DND-41 (cell line): ENCODE measurements around the gene FHAD1.

ENCODE experiments used
- ATAC-seq: fragments of 200-7000 bp; cut with Tn5 transposase; 3 replicates; pipeline ENCODE4 v1.9.1; 2021; ENCODE audit warnings: low read depth; ENCODE audit not compliant: insufficient read depth
- DNase-seq: peaks from one replicate; pipeline ENCODE4 v3.0.0-alpha.2; 2020
- H2AFZ ChIP-seq: 2 replicates; pipeline ENCODE4 v1.6.0; 2012; ENCODE audit warnings: low read depth, low read length
- H3K27ac ChIP-seq: 2 replicates; pipeline ENCODE4 v1.5.1; 2012; ENCODE audit warnings: low read length, inconsistent platforms
- H3K27me3 ChIP-seq: fragments of 200-600 bp; sonication (generic); 2 replicates; pipeline ENCODE4 v1.6.0; 2012; ENCODE audit warnings: low read length, mild to moderate bottlenecking, inconsistent platforms; ENCODE audit not compliant: insufficient read depth, poor library complexity
- H3K36me3 ChIP-seq: 2 replicates; pipeline ENCODE4 v1.5.1; 2012; ENCODE audit warnings: low read length, inconsistent platforms; ENCODE audit not compliant: insufficient read depth
- H3K4me1 ChIP-seq: 2 replicates; pipeline ENCODE4 v1.5.1; 2012; ENCODE audit warnings: mild to moderate bottlenecking, low read length; ENCODE audit not compliant: insufficient read depth
- H3K4me2 ChIP-seq: 2 replicates; pipeline ENCODE4 v1.6.0; 2012; ENCODE audit warnings: mild to moderate bottlenecking, moderate library complexity, low read length, inconsistent platforms; ENCODE audit not compliant: insufficient read depth
- H3K4me3 ChIP-seq, 2 experiments: fragments of 200-600 bp in 1 of 2; shearing (Covaris generic) in 1 of 2; 2 replicates each; pipeline ENCODE4 v1.5.1; 2012 to 2016; ENCODE audit warnings: inconsistent platforms in 2 of 2, low read length in 2 of 2, mild to moderate bottlenecking in 2 of 2, low read depth in 1 of 2, moderate library complexity in 1 of 2
- H3K79me2 ChIP-seq: 2 replicates; pipeline ENCODE4 v1.6.0; 2012; ENCODE audit warnings: low read length, inconsistent platforms; ENCODE audit not compliant: insufficient read depth
- H3K9ac ChIP-seq: 2 replicates; pipeline ENCODE4 v1.6.0; 2012; ENCODE audit warnings: low read depth, mild to moderate bottlenecking, inconsistent platforms, low read length, moderate library complexity
- H3K9me3 ChIP-seq: 2 replicates; pipeline ENCODE4 v1.5.1; 2012; ENCODE audit warnings: low read length, moderate library complexity, mild to moderate bottlenecking, inconsistent platforms; ENCODE audit not compliant: insufficient read depth, severe bottlenecking
- H4K20me1 ChIP-seq: 2 replicates; pipeline ENCODE4 v1.6.0; 2012; ENCODE audit warnings: low read length; ENCODE audit not compliant: insufficient read depth
- EZH2 ChIP-seq: IDR thresholded peaks from 3 replicates; pipeline ENCODE4 v1.6.1; 2012; ENCODE audit warnings: borderline replicate concordance, low read depth, mild to moderate bottlenecking, moderate library complexity, low read length, inconsistent platforms; ENCODE audit not compliant: severe bottlenecking
- TF ChIP-seq, protein P1 (sequence below): IDR thresholded peaks from 2 replicates; pipeline ENCODE4 v1.5.1; 2012; ENCODE audit warnings: borderline replicate concordance, low read length, moderate library complexity, mild to moderate bottlenecking; ENCODE audit not compliant: poor library complexity, severe bottlenecking; ENCODE audit errors: extremely low read depth

FHAD1 gene

DNA sequence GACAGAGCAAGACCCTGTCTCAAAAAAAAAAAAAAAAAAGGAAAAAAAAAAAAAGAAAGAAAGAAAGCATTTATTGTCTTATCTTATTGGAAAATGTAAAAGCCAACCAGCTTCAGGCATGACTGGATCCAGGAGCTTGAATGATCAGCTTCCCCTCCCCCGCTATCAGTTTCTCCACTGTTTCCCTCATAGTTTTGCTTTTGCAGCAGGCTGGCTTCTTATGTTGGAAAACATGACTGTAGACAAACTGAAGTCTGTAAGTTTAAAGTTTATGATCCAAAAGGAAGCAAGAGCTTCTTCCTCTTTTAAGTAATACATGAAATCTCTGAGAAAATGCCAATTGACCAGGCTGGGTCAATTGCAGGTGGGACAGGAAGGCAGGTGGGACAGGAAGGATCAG is 52.2 kb downstream of the FHAD1 start:
- no peaks in the 10 kb centered on the region for H4K20me1 ChIP-seq
- H3K9ac ChIP-seq = no peak overlapping the region
- no peak overlapping the region for H2AFZ ChIP-seq
- TF ChIP-seq, protein P1, sequence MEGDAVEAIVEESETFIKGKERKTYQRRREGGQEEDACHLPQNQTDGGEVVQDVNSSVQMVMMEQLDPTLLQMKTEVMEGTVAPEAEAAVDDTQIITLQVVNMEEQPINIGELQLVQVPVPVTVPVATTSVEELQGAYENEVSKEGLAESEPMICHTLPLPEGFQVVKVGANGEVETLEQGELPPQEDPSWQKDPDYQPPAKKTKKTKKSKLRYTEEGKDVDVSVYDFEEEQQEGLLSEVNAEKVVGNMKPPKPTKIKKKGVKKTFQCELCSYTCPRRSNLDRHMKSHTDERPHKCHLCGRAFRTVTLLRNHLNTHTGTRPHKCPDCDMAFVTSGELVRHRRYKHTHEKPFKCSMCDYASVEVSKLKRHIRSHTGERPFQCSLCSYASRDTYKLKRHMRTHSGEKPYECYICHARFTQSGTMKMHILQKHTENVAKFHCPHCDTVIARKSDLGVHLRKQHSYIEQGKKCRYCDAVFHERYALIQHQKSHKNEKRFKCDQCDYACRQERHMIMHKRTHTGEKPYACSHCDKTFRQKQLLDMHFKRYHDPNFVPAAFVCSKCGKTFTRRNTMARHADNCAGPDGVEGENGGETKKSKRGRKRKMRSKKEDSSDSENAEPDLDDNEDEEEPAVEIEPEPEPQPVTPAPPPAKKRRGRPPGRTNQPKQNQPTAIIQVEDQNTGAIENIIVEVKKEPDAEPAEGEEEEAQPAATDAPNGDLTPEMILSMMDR = no peak
- no peak for TF ChIP-seq EZH2
- no peak overlapping the region for H3K27ac ChIP-seq
- no peaks in the 10 kb centered on the region for H3K4me1 ChIP-seq
- ATAC-seq = no peak
- no peak overlapping the region for H3K4me3 ChIP-seq
- H3K4me2 ChIP-seq = no peak overlapping the region
- H3K79me2 ChIP-seq = no peaks in the 10 kb centered on the region
- H3K9me3 ChIP-seq = no peaks in the 10 kb centered on the region
- H3K36me3 ChIP-seq = no peaks in the 10 kb centered on the region
- peaks cover 2% of the 10 kb centered on the region for H3K27me3 ChIP-seq
- DNase-seq = no peak

DNA sequence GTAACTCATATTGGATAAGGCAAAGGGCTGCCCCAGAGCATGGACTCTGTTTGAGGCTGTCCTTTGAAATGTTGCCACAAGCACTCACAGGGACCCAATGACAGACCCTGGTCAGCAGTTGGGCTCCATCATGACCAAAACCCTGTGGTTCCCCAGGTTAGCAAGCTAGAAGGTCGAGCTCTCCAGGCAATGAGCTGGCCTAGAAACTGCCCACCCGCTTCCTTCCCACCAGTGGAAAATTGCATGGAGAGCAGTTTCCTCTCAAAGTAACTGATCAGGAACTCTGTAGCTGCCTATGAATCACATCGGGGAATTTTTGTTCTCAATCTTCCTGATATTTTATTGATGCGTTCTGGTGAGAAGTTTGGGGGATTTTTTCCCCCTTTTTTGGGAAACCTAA is 52.8 kb downstream of the FHAD1 start:
- no peaks in the 10 kb centered on the region for H3K4me1 ChIP-seq
- H3K27me3 ChIP-seq = peaks cover 2% of the 10 kb centered on the region
- H3K36me3 ChIP-seq = no peaks in the 10 kb centered on the region
- no peaks in the 10 kb centered on the region for H3K79me2 ChIP-seq
- no peak overlapping the region for H3K9ac ChIP-seq
- H3K27ac ChIP-seq = no peak overlapping the region
- TF ChIP-seq EZH2 = no peak
- TF ChIP-seq, protein P1 = no peak
- H3K4me3 ChIP-seq = no peak overlapping the region
- no peaks in the 10 kb centered on the region for H4K20me1 ChIP-seq
- H3K9me3 ChIP-seq = no peaks in the 10 kb centered on the region
- ATAC-seq (no peak), DNase-seq (no peak)
- no peak overlapping the region for H3K4me2 ChIP-seq
- H2AFZ ChIP-seq = no peak overlapping the region

DNA sequence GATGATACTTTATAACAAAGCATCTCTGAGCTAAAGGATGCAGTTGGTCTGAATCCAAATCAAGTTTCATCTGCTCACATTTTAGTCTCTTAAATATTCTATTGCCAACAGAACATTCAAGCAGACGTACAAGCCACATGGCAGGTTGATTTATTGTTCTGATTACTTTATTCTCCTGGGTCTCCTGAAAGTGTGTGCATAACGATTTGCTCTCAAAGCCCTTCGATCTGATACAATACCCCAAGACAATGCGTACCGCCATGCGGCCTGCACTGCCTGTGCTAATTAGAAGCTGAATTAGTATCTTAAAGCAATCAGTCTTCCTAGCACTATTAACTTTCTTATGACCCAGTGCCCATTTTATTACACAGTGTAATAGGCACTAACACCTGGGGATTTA is 56.9 kb downstream of the FHAD1 start:
- H3K36me3 ChIP-seq = no peaks in the 10 kb centered on the region
- no peak for ATAC-seq
- no peak overlapping the region for H3K4me2 ChIP-seq
- H4K20me1 ChIP-seq = no peaks in the 10 kb centered on the region
- H3K27me3 ChIP-seq = peaks cover 2% of the 10 kb centered on the region
- H3K9me3 ChIP-seq = no peaks in the 10 kb centered on the region
- TF ChIP-seq, protein P1 = no peak
- no peak for TF ChIP-seq EZH2
- no peaks in the 10 kb centered on the region for H3K4me1 ChIP-seq
- no peaks in the 10 kb centered on the region for H3K79me2 ChIP-seq
- H3K9ac ChIP-seq = no peak overlapping the region
- no peak overlapping the region for H2AFZ ChIP-seq
- DNase-seq = no peak
- no peak overlapping the region for H3K4me3 ChIP-seq
- H3K27ac ChIP-seq = no peak overlapping the region

DNA sequence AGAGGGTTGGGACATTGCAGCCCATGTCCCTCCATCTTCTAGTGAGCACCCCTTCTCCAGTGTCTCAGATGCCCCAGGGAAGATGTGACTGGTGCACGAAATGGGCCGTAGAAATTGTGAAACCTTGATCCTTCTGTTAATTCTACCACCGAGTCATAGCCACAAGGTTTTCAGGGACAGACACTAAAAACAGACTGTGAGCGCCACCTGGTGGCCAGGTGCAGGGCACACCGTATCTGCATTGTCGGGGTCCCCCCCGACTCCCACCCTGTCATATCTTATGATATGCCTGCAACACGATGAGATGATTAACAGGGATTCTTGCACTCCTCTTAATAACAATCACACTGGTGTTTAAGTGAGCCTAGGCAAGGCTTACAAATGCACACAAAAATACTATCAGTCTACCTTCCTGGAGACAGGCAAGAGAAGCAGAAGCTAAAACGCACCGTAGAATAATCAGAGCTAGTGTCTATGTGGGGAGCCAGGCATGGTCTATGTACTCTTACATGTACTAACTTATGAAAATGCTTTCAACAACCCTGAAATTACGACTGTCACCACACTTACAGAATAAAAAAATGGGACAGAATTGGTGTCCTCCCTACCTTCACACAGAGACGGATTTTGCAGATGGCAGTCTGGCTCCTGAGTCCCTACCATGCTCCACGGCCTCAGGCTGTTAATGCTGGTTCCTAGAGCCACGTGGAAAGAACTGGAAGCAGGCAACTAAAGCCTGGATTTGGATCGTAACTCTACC is 57.9 kb downstream of the FHAD1 start:
- no peak overlapping the region for H3K4me2 ChIP-seq
- H4K20me1 ChIP-seq = no peaks in the 10 kb centered on the region
- no peaks in the 10 kb centered on the region for H3K4me1 ChIP-seq
- peak; percentile 59 for DNase-seq
- no peak overlapping the region for H3K27ac ChIP-seq
- H3K9ac ChIP-seq = no peak overlapping the region
- peaks cover under 1% of the 10 kb centered on the region for H3K27me3 ChIP-seq
- TF ChIP-seq, protein P1 = peak; percentile 93
- TF ChIP-seq EZH2 = no peak
- no peak overlapping the region for H3K4me3 ChIP-seq
- H2AFZ ChIP-seq = no peak overlapping the region
- peak; percentile 74; the same call in 2 of the 3 replicates for ATAC-seq
- no peaks in the 10 kb centered on the region for H3K79me2 ChIP-seq
- no peaks in the 10 kb centered on the region for H3K36me3 ChIP-seq
- no peaks in the 10 kb centered on the region for H3K9me3 ChIP-seq
